HEK293T (cell line): Measurements from ENCODE around the gene SPRR1A.

Source experiments
- CTCF ChIA-PET: fragments of 350-600 bp; formaldehyde crosslinking; extraction: SDS; loops from one replicate; lab custom pipeline; 2021; ENCODE audit warnings: antibody characterized with exemption, inconsistent platforms; lab: Yijun Ruan, JAX
- POLR2A ChIA-PET: fragments of 350-600 bp; formaldehyde crosslinking; extraction: SDS; loops from one replicate; lab custom pipeline; 2020; ENCODE audit warnings: antibody characterized with exemption, inconsistent platforms; lab: Yijun Ruan, JAX
- DNase-seq: peaks from one replicate; pipeline ENCODE4 v3.0.0; 2012; ENCODE audit warnings: mixed read lengths; ENCODE audit errors: extremely low spot score
- ARNT ChIP-seq: fragments of 450-650 bp; IDR thresholded peaks from 2 replicates; pipeline ENCODE4 v1.6.1; 2017; ENCODE audit warnings: mild to moderate bottlenecking
- BHLHE40 ChIP-seq: fragments of 450-650 bp; IDR thresholded peaks from 2 replicates; pipeline ENCODE4 v1.6.1; 2016; ENCODE audit warnings: mild to moderate bottlenecking, moderate library complexity, borderline replicate concordance
- CTBP1 ChIP-seq: fragments of 450-650 bp; IDR thresholded peaks from 2 replicates; pipeline ENCODE4 v1.6.1; 2016; ENCODE audit warnings: borderline replicate concordance
- ELF4 ChIP-seq: fragments of 450-650 bp; IDR thresholded peaks from 2 replicates; pipeline ENCODE4 v1.6.1; 2017; ENCODE audit warnings: antibody characterized with exemption
- FOXA1 ChIP-seq: fragments of 450-650 bp; IDR thresholded peaks from 2 replicates; pipeline ENCODE4 v1.6.1; 2016; ENCODE audit warnings: mild to moderate bottlenecking
- FOXK2 ChIP-seq: fragments of 450-650 bp; IDR thresholded peaks from 2 replicates; pipeline ENCODE4 v1.6.1; 2016; ENCODE audit warnings: mild to moderate bottlenecking
- FOXM1 ChIP-seq: fragments of 450-650 bp; IDR thresholded peaks from 2 replicates; pipeline ENCODE4 v1.6.1; 2017; ENCODE audit warnings: mild to moderate bottlenecking, borderline replicate concordance
- HDGF ChIP-seq: fragments of 450-650 bp; IDR thresholded peaks from 2 replicates; pipeline ENCODE4 v1.6.1; 2017; ENCODE audit warnings: antibody characterized with exemption, borderline replicate concordance
- L3MBTL2 ChIP-seq: fragments of 450-650 bp; conservative IDR thresholded peaks from 2 replicates; pipeline ENCODE4 v1.6.1; 2016; ENCODE audit warnings: mild to moderate bottlenecking
- LEF1 ChIP-seq: fragments of 450-650 bp; IDR thresholded peaks from 2 replicates; pipeline ENCODE4 v1.6.1; 2017; ENCODE audit warnings: mild to moderate bottlenecking, borderline replicate concordance
- NFRKB ChIP-seq: fragments of 450-650 bp; IDR thresholded peaks from 2 replicates; pipeline ENCODE4 v1.6.1; 2016; ENCODE audit warnings: mild to moderate bottlenecking, moderate library complexity
- PKNOX1 ChIP-seq: fragments of 450-650 bp; IDR thresholded peaks from 2 replicates; pipeline ENCODE4 v1.6.1; 2016
- SP1 ChIP-seq: fragments of 450-650 bp; IDR thresholded peaks from 2 replicates; pipeline ENCODE4 v1.6.1; 2017
- SUZ12 ChIP-seq: fragments of 450-650 bp; IDR thresholded peaks from 2 replicates; pipeline ENCODE4 v1.6.1; 2016; ENCODE audit warnings: mild to moderate bottlenecking
- TARDBP ChIP-seq: fragments of 450-650 bp; IDR thresholded peaks from 2 replicates; pipeline ENCODE4 v1.6.1; 2016
- ZNF384 ChIP-seq: fragments of 450-650 bp; IDR thresholded peaks from 2 replicates; pipeline ENCODE4 v1.6.1; 2016

Gene SPRR1A

GRCh38 chr1:152983743-152984142 lies at the start of gene SPRR1A:
Gene SPRR1A (plus strand): TSS chr1:152984081. CDS start chr1:152985231, 1,150 bp downstream.
- no peak for TF ChIP-seq FOXA1
- CTCF ChIA-PET, result no interaction called here
- POLR2A ChIA-PET, result no interaction called here
- no peak for DNase-seq

- no peak for DNase-seq
- ChIA-PET POLR2A (no interaction called here), CTCF (no interaction called here)
- TF ChIP-seq FOXA1, result no peak
- TF ChIP-seq FOXM1, result no peak
- no peak for TF ChIP-seq SUZ12
- no peak for TF ChIP-seq ELF4
Measured at GRCh38 chr1:152940614-152941013, 43.3 kb upstream of the SPRR1A start.

- ChIA-PET CTCF (no interaction called here), POLR2A (no interaction called here)
- TF ChIP-seq CTBP1 (no peak), ZNF384 (no peak), SP1 (no peak), L3MBTL2 (no peak), PKNOX1 (no peak), NFRKB (no peak), LEF1 (no peak), HDGF (no peak), TARDBP (no peak), SUZ12 (no peak), ARNT (no peak), BHLHE40 (no peak), FOXK2 (no peak), FOXA1 (no peak), FOXM1 (no peak), ELF4 (no peak)
- DNase-seq, result no peak
Measured at GRCh38 chr1:152941037-152941711, 42.7 kb upstream of the SPRR1A start.

- TF ChIP-seq TARDBP (no peak), PKNOX1 (no peak), SUZ12 (no peak), FOXA1 (no peak), ZNF384 (no peak), ELF4 (no peak), ARNT (no peak), FOXM1 (no peak), HDGF (no peak), CTBP1 (no peak), FOXK2 (no peak), NFRKB (no peak), L3MBTL2 (no peak), SP1 (no peak), LEF1 (no peak), BHLHE40 (no peak)
- ChIA-PET CTCF (no interaction called here), POLR2A (no interaction called here)
- no peak for DNase-seq
Measured at GRCh38 chr1:152942161-152942560, 41.7 kb upstream of the SPRR1A start.

GRCh38 chr1:152946248-152946647 lies 37.6 kb upstream of the SPRR1A start:
- no peak for TF ChIP-seq TARDBP
- ChIA-PET CTCF (interaction anchor here (0.7 kb wide), 1 partner anchor 34 kb away, joined by 3 read pairs; no protein-coding TSS in a partner anchor), POLR2A (no interaction called here)
- no peak for DNase-seq

GRCh38 chr1:152946651-152947256 lies 37.1 kb upstream of the SPRR1A start, which contains the start of gene SPRR5:
Gene SPRR5 (plus strand): TSS chr1:152947206. CDS start chr1:152948555, 1,349 bp downstream.
- DNase-seq, result no peak
- CTCF ChIA-PET, result interaction anchor here (0.7 kb wide), 1 partner anchor 34 kb away, joined by 3 read pairs; no protein-coding TSS in a partner anchor
- TF ChIP-seq FOXA1 (no peak), SUZ12 (no peak), NFRKB (no peak), L3MBTL2 (no peak), TARDBP (no peak), SP1 (no peak), LEF1 (no peak), FOXK2 (no peak)
- POLR2A ChIA-PET, result no interaction called here

GRCh38 chr1:152951711-152952110 lies 32.2 kb upstream of the SPRR1A start:
- POLR2A ChIA-PET, result no interaction called here
- TF ChIP-seq BHLHE40 (no peak), CTBP1 (no peak), NFRKB (no peak)
- CTCF ChIA-PET, result no interaction called here
- DNase-seq, result no peak
